Medulla oblongata (tissue), 1 donor: ENCODE results near the gene WDR35.

Experiments used
- DNase-seq: peaks from one replicate; pipeline ENCODE4 v3.0.0-alpha.2; 2015; ENCODE audit errors: extremely low spot score

The WDR35 gene

GRCh38 chr2:19870792-19871191, 119.1 kb downstream of the WDR35 start:
- no peak for DNase-seq

GRCh38 chr2:19868701-19869580, 121.0 kb downstream of the WDR35 start:
- DNase-seq, result no peak

- no peak for DNase-seq
Observed at GRCh38 chr2:19868224-19868623, 121.7 kb downstream of the WDR35 start.

- DNase-seq, result no peak
Observed at GRCh38 chr2:19866771-19867170, 123.1 kb downstream of the WDR35 start.

GRCh38 chr2:19865151-19865550, 124.8 kb downstream of the WDR35 start:
- no peak for DNase-seq

GRCh38 chr2:19864381-19864780, 125.5 kb downstream of the WDR35 start:
- DNase-seq, result no peak

- peak; percentile 74 for DNase-seq
Observed at GRCh38 chr2:19863303-19864041, 126.4 kb downstream of the WDR35 start.

GRCh38 chr2:19861813-19862212, 128.1 kb downstream of the WDR35 start:
- peak; percentile 22 for DNase-seq
